DMS53 (cell line): Measurements from ENCODE around the gene FER.
A peak's percentile ranks its signal among the peaks of the same experiment; 100 is the strongest.
"Not testable (repeated sequence)": the region's sequence is repeated elsewhere in the genome, so short reads cannot be mapped to it uniquely, and the experiment has no call there.

Experiments used
- DNase-seq: peaks from one replicate; lab custom pipeline; 2025; lab: John Stamatoyannopoulos, UW

Gene FER

DNA sequence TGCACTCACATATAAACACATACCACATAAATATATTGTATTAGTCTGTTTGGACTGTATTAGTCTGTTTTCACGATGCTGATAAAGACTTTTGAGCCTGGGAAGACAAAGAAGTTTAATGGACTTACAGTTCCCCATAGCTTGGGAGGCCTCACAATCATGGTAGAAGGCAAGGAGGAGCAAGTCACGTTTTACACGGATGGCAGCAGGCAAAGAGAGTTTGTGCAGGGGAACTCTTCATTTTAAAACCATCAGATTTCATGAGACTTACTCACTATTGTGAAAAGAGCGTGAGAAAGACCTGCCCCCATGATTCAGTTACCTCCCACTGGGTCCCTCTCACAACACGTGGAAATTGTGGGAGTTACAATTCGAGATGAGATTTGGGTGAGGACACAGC, 133.4 kb downstream of the FER start:
- no peak for DNase-seq

DNA sequence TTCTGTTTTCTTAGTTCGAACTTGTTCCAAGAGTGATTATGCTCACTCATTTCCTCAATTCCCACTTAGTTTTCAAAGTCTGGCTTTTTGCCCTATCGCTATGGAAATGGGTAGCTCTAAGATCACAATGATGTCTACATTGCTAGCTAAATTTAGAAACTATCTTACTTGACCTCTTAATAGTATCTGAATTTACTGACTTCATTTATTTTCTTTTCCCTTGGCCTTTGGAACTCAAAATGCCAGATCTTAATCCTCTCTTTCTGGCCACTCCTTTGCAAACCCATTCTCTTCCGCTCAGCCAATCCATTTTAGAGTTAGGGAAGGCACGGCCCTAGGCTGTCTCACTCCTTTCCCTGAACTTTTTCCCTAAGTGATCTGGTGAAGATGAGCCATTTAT, 137.0 kb downstream of the FER start:
- no peak for DNase-seq

DNA sequence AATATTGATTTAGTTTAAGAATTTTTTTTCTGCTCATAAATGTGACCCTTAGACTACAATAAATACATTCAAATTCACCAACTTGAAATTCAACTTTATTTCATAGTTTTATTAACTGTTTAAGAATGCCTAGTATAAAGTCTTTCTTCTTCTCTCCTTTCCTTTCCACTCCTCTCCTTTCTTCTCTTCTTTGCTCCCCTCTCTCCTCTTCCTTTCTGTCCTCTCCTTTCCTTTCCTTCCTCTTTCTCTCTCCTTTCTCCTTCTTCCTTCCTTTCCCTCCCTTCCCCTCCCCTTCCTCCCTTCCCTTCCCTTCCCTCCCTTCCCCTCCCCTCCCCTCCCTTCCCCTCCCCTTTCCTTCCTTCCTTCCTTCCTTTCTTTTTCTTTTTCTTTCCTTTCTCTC, 150.6 kb downstream of the FER start:
- no peak for DNase-seq

DNA sequence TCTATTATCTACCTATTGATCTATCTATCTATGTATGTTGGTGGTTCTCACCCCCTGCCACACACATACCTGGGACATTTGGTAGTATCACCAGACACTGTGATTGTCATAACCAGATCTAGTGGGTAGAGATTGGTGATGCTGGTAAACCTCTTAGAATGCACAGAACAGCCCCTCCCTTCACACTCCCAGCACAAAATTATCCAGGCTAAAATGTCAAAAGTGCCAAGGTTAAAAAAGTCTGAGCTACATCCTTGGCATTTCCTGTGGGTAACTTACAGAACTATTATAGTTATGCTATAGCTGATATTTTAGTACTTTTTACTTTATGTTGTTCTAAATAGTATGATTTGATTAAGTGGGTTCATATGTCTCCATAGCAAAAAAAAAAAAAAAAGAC, 151.0 kb downstream of the FER start:
- DNase-seq, result no peak

DNA sequence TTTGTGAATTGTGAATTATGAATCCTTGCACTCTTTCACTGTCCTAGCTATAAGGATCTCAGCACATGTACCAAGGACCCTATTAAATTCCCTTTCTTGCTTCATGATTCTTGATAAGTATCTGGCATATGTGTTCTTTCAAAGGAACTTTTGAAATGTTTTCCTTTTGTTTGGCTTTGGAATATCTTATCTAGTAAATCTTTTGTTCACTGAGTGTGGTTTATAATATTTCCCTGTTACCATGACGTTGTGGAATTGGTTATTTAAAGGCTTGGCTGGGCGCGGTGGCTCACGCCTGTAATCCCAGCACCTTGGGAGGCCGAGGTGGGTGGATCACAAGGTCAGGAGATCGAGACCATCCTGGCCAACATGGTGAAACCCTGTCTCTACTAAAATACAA, 151.5 kb downstream of the FER start:
- DNase-seq, result not testable (repeated sequence)

DNA sequence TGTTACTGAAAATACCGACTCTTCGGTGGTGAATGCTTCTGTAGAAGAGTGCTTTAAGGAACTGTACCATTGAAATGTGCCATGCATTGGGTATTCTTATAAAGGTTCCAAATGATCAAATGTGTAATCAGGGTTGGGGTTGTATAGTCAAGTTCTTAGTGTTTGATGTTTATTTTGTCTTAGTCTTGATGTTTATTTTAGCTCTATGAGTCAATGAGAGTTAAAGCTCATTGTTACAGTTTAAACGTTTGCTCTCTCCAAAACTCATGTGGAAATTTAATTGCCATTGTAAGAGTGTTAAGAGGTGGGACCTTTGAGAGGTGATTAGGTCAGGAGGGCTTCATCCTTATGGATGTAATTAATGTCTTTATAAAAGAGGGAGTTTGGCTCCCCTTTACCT, 153.0 kb downstream of the FER start:
- DNase-seq, result peak; percentile 43

DNA sequence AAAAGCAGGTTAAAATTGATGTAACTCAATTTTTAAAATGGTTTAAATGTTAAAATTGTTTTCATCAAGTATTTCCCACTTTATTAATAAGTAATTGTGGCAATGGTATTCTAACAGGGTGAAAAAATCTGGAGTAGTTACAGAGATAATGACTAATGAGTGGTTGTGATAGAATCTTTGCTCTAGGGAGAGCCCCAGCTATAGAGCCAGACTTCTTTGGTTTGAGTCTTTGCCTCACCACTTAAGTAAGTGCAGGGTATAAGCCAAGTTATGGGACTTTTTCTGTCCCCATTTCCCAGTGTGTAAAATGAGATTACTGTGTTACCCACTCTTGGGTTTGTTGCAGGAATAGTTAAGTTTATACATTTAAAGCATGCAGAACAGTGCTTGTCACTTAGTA, 158.1 kb downstream of the FER start:
- no peak for DNase-seq

DNA sequence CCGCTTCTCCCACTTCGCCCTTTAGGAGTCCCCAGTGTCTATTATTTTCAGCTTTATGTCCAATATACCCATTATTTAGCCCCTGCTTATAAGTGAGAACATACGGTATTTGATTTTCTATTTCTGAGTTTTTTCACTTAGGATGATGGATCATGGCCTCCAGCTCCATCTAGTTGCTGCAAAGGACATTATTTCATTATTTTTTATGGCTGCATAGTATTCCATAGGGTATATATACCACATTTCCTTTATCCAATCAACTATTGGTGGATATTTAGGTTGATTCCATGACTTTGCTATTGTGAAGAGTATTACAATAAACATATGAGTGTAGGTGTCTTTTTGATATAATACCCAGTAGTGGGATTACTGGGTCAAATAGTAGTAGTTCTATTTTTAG, 162.9 kb downstream of the FER start:
- no peak for DNase-seq

DNA sequence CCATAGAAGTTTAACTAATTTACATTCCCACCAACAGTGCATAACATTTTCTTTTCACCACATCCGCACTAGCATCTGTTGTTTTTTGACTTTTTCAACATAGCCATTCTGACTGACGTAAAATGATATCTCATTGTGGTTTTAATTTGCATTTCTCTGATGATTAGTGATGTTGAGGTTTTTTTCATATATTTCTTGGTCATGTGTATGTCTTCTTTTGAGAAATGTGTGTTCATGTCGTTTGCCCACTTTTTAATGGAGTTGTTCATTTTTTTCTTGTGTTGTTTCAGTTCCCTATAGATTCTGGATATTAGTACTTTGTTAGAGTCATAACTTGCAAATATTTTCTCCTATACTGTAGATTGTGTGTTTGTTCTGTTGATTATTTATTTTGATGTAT, 163.4 kb downstream of the FER start:
- DNase-seq, result no peak

DNA sequence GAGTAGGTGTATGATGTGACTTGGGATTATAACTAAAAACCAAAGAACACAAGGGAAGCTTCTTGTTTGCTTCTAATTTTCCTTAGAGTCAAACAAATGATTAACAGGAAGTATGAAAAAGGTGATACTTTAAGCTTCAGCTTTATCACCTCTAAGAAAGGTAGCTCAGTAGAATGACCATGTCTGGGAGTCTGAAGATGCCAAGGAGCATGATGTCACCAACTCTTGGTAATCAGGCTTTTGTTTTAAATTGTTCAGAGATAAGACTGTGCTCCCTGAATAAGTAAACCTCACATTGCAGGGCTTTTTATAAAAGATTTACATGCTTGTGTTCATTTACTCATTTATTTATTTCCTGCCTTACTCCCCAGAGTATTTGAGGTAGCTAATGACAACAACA, 169.9 kb downstream of the FER start:
- no peak for DNase-seq

DNA sequence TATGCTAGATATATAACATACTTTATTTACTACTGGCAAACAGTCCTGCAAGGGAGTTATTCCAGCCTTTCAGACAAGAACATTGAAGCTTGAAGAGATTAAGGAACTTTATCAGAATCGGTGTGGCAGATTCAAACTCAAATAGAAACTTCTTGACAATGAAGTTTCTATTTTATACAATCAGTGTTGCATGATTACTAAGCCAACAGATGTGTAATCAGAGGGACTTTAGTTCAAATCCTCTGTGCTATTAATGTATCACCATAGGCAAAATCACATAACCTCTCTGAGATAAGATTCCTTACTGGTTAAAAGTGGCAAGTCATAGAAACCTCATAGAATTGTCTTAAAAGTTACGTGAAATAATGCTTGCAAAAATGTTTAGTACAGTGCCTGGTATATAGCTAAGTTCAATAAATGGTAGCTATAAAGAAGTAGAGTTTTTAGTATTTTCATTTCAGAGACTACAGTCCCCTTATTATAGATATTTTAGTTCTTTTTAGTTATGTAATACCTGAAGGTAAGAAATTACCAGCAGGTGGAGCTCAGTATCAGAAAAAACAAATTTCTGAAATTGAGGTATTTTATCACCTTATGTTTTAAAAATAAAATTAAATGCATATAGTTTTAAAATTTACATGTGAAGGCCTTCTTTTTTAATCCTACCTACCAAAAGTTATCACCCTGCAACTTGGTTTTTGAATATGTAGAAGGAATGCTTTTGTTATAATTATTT, 172.1 kb downstream of the FER start:
- DNase-seq, result peak; percentile 34

DNA sequence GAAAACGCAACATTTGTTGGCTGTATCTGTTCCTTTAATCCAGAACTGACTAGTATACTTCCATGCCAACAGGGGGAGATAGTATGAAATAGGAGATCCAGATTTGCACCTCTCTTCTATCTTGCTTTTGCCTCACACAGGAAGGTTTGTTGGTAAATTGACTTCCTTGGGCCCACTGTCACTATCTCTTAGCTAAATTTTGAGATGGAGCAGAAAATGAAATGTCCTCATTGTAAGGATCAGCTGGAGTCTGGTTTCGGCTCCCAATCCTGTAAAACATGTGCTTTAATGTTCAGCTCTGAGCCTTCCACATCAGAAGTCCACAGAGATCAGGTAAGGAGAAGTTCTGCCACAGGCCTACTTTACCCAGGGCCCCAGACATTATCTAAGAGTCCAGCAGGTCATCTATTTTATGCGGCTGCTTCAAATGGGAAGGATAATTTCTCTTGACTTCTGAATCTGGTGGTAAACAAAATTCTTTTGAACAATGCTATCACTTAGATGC, 176.8 kb downstream of the FER start:
- peak; percentile 25 for DNase-seq

DNA sequence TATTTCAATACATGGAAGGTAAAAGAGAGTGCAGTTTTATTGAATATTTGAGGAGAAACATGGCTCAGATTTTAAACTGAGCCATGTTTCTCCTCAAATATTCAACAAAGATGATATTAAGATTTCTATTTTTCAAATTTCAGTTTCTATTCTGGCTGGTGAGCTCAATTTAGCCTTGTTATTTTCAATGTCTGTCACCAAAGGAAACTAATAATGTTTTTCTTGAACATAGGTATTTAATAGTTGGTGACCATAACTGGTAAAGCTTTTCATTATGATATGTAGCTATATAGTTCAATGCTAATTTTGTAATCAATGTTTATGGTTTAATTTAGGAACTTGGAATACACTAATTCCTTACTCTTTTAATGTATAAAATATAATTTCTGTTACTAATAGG, 177.4 kb downstream of the FER start:
- DNase-seq, result no peak

DNA sequence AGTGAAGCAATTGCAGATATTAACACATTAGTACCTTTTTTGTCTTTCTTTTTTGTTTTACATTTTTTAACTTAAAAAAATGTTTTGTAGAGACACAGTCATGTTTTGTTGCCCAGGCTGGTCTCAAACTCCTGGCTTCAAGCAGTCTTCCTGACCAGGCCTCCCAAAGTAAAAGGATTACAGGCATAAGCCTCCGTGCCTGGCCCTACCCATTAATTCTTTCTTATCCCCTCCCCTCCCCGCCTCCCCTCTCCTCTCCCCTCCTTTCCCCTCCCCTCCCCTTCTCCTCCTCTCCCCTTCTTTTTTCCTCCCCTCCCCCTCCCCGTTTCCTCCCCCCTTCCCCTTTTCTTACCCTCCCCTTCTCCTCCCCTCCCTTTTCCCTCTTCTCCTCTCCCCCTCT, 182.4 kb downstream of the FER start:
- DNase-seq, result no peak

DNA sequence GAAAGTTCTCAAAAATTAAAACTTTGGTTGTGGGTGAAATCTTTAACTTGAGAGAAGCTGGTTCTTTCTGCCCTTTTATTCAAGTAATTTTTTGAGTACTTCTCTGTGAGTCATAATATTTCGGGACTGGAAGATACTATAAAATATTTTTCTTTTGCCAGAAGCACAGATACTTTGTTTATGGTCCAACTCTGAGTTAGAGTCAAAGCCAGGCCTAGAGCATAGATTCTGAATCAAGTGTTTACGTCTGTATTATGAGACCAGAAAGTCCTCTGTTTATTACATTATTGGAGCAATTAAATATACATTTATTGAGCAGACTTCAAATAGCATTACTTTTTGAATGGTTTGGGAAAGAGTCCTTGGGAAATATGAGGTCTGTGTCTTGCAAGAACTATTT, 187.9 kb downstream of the FER start:
- no peak for DNase-seq

DNA sequence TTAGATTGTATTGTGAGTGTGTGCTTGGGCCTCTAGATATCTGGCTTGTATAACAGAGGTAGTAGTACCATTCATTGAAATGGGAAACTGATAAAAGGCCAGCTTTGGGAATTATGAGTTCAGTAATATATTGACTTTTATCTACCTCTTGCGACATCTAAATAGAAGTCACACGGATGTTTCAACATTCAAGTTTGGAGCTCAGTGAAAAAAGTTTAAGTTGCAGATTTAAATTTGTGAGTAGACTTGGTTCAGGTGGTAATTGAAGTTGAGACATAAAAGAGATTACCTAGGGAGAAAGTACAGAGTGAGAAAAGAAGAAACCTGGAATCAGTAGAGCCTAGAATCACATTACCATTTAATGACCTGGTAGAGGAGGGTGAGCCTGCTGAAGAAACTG, 189.5 kb downstream of the FER start:
- DNase-seq, result no peak

DNA sequence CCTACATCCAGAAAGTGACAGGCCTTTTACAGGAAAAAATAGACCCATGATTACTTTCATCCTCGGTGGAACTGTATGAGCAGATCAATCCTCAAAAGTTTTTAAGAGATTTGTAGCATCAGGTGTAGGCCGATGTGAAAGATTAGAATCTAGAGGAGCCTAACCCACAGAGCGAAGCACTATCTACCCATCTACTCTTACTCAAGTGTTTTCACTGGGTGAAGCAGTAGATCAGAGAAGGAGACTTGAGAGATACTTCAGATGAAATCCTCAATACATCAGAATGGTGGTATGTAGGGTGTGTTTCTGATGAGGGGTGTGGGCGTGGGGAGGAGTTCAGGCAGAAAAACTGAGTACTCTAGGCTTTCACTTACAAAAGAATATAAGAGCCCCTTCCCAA, 192.8 kb downstream of the FER start:
- DNase-seq, result no peak

DNA sequence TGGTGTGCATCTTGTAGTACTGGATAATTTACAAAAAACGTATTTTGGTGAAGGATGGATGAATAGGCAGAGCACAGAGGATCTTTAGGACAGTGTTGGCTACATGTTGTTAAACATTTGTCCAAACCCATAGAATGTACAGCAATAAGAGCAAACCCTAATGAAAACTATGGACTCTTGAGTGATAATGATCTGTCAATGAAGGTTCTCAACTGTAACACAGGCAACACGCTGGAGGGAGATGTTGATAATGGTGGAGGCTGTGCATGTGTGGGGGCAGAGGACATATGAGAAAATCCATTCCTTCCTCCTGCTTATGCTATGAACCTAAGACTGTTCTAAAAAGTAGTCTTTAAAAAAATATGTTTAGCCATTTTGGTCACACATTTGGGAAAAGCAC, 194.0 kb downstream of the FER start:
- no peak for DNase-seq

DNA sequence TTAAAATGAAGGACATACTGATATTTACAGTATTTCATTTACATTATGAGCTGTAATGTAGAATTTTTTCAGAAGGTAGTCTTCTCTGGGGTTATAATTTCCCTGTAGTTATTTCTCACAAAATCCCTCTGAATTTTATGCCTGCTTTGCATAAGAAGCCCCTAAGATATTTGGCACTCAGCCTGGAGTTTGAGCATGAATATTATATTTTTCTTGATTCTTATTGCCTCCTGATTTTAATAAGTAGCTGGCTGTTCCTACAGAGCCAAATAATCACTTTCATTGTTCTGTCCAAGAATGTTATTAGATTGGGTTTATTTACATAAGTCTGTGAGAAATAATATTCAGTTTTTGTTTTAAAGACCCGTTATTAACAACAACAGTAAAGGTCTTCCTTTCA, 195.0 kb downstream of the FER start:
- no peak for DNase-seq

DNA sequence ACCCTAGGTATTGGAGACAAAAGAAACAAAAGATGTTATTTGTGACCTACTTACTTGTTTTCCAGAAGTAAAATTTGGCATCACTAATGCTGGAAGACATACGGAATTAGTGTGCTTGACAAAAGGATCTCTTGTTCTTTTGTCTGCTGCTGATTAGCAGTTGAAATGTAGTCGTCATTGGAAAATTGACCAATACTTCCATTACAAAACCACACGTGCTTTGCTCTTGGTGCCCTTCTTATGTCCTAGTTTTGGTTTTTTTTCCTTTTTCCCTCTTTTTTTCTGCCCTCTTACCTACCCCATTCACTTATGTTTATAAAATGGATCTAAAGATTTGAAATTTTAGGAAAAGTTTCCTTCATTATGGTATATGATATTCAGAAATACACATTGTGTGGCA, 197.4 kb downstream of the FER start:
- DNase-seq, result no peak

DNA sequence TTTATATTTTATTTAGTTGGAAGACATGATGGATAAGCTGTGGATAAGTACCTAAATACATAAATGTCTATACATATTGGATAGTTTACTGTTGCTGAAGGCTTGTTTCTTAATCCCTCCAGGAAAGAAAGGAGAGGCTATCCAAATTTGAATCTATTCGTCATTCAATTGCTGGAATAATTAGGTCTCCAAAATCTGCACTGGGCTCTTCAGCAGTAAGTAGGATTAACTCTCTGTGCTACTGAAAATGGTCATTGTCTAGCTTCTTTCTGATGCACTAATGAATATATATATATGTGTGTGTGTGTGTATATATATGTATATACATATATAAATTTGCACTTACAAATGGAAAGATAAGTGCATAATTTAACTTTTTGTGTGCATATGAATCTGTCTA, 198.3 kb downstream of the FER start:
- no peak for DNase-seq

DNA sequence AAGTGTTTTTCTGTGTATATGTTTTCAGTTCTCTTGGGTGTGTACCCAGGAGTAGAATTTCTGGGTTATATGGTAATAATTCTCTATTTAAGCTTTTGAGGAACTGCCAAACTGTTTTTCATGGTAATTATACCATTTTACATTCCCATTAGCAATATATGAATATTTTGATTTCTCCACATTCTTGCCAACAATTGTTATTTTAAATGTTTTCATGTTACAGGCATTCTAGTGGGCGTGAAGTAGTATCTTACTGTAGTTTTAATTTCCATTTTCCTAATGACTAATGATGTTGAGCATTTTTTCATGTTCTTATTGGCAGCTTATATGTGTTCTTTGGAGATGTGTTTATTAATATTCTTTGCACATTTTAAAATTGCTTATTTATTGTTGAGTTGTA, 199.5 kb downstream of the FER start:
- DNase-seq, result no peak

DNA sequence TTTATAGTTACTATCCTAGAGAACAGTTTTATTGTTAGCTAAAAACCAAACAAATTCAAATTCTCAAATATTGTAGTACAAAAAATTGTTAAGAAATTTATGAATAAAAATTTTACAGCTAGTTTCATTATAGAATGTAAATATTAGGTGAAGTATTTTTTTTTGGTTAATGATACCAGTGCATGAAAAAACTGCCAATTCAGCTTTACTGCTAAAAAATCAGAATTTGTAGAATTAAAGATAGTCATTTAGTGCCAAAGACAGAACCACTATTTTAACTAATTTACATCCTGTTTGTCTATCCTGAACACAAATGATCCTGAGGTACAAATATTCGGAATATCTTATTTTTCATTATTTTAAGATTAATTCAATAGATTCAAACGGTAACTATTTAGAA, 202.6 kb downstream of the FER start:
- no peak for DNase-seq

DNA sequence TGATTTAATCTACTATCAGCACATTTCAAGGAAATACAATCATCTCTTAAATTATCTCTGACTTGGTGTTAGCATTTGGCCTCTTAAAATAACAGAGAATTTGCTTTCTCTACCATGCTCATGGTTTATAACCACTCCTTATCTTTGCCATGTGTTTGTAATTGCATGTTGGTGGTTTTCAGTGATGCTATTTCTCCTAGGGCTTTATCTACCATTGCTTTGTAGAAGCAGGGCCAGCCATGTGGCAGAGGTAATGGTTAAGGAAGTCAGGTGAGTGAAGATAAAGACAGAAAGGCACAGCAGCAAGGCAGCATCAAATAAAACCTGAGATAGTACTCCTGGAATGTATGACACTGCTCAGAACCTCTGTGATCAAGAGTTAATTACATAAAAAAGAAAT, 206.2 kb downstream of the FER start:
- DNase-seq, result no peak

DNA sequence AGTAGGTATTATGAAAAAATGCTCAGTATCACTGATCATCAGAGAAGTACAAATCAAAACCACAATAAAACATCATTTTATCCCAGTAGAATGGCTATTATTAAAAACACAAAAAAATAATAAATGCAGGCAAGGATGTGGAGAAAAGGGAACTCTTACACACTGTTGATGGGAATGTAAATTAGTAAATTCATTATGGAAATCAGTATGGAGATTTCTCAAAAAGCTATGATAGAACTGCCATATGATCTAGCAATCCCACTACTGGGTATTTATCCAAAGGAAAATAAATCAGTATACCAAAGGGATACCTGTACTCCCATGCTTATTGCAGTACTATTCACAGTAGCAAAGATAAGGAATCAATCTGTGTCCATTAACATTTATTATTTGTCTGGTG, 209.6 kb downstream of the FER start:
- no peak for DNase-seq
